Measurements from ENCODE around the gene ZNHIT2.
"Not testable (repeated sequence)": the region's sequence is repeated elsewhere in the genome, so short reads cannot be mapped to it uniquely, and the experiment has no call there.

ZNHIT2 gene

GRCh38 chr11:65157336-65157735 lies 39.8 kb upstream of the ZNHIT2 start:
- no peak for TF ChIP-seq CTCF (IDR thresholded peaks at IDR 0.05; ENCODE audit: borderline replicate concordance, control extremely low read depth, extremely low read depth, insufficient read depth, missing control alignments)
- no peak for DNase-seq (ENCODE audit: low spot score)
- in situ Hi-C loops (cut with MboI; ENCODE audit: low sequenced_read_pairs, unreplicated experiment) = no loop called here

- in situ Hi-C loops (cut with MboI; ENCODE audit: low sequenced_read_pairs, unreplicated experiment) = no loop called here
- TF ChIP-seq CTCF (IDR thresholded peaks at IDR 0.05; ENCODE audit: borderline replicate concordance, control extremely low read depth, extremely low read depth, insufficient read depth, missing control alignments) = no peak
- no peak for DNase-seq (ENCODE audit: low spot score)
Observed at GRCh38 chr11:65156926-65157325, 39.4 kb upstream of the ZNHIT2 start.

GRCh38 chr11:65156256-65156655 lies 38.8 kb upstream of the ZNHIT2 start:
- in situ Hi-C loops (cut with MboI; ENCODE audit: low sequenced_read_pairs, unreplicated experiment) = no loop called here
- TF ChIP-seq CTCF (IDR thresholded peaks at IDR 0.05; ENCODE audit: borderline replicate concordance, control extremely low read depth, extremely low read depth, insufficient read depth, missing control alignments) = no peak
- DNase-seq (ENCODE audit: low spot score) = no peak

- DNase-seq (ENCODE audit: low spot score) = no peak
- TF ChIP-seq CTCF (IDR thresholded peaks at IDR 0.05; ENCODE audit: borderline replicate concordance, control extremely low read depth, extremely low read depth, insufficient read depth, missing control alignments) = no peak
- in situ Hi-C loops (cut with MboI; ENCODE audit: low sequenced_read_pairs, unreplicated experiment) = no loop called here
Observed at GRCh38 chr11:65152122-65152521, 34.6 kb upstream of the ZNHIT2 start.

GRCh38 chr11:65151331-65151899 lies 33.9 kb upstream of the ZNHIT2 start:
- no peak for DNase-seq (ENCODE audit: low spot score)
- no peak for TF ChIP-seq CTCF (IDR thresholded peaks at IDR 0.05; ENCODE audit: borderline replicate concordance, control extremely low read depth, extremely low read depth, insufficient read depth, missing control alignments)
- in situ Hi-C loops (cut with MboI; ENCODE audit: low sequenced_read_pairs, unreplicated experiment) = no loop called here

GRCh38 chr11:65150509-65151299 lies 33.2 kb upstream of the ZNHIT2 start:
- DNase-seq (ENCODE audit: low spot score) = no peak
- no peak for TF ChIP-seq CTCF (IDR thresholded peaks at IDR 0.05; ENCODE audit: borderline replicate concordance, control extremely low read depth, extremely low read depth, insufficient read depth, missing control alignments)
- in situ Hi-C loops (cut with MboI; ENCODE audit: low sequenced_read_pairs, unreplicated experiment) = no loop called here

GRCh38 chr11:65150131-65150508 lies 32.6 kb upstream of the ZNHIT2 start:
- in situ Hi-C loops (cut with MboI; ENCODE audit: low sequenced_read_pairs, unreplicated experiment); DNase-seq (ENCODE audit: low spot score): not testable (repeated sequence)
